ENCODE measurements around the gene EBPL.

DNA sequence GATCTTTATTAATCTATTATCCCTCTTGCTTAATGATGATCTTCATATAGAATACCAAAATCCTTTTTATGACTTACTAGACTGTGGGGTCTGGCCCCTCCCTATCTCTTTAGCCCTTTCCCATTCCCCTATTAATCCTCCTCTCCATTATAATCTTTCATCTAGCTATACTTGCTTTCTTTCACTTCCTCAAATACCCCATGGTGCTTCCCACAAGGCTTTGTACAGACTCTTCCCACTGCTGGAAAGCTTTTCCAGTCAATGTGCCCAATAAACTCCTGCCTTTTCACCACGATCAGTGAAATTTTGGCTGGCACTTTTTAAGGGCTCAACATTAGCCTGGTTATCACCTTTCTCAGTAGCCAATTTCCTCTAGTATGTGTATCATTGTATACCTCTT is 3.2 kb upstream of the EBPL start:
- no peak for TF ChIP-seq POLR2A (IDR thresholded peaks at IDR 0.05)
- TF ChIP-seq, protein P1, sequence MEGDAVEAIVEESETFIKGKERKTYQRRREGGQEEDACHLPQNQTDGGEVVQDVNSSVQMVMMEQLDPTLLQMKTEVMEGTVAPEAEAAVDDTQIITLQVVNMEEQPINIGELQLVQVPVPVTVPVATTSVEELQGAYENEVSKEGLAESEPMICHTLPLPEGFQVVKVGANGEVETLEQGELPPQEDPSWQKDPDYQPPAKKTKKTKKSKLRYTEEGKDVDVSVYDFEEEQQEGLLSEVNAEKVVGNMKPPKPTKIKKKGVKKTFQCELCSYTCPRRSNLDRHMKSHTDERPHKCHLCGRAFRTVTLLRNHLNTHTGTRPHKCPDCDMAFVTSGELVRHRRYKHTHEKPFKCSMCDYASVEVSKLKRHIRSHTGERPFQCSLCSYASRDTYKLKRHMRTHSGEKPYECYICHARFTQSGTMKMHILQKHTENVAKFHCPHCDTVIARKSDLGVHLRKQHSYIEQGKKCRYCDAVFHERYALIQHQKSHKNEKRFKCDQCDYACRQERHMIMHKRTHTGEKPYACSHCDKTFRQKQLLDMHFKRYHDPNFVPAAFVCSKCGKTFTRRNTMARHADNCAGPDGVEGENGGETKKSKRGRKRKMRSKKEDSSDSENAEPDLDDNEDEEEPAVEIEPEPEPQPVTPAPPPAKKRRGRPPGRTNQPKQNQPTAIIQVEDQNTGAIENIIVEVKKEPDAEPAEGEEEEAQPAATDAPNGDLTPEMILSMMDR (IDR thresholded peaks at IDR 0.05), result no peak
- no peak for TF ChIP-seq EP300 (IDR thresholded peaks at IDR 0.05)

Measured in gastroesophageal sphincter (tissue), 3 donors.